Lower leg skin (tissue), 3 donors: Measurements from ENCODE around the gene MAMLD1.

ENCODE experiments used
- POLR2A ChIP-seq, 2 donors: fragments of 450-650 bp; IDR thresholded peaks; one replicate each; pipeline ENCODE4 v1.6.1; 2016 to 2017; ENCODE audit warnings: antibody characterized with exemption in 2 of 2, mild to moderate bottlenecking in 1 of 2, moderate library complexity in 1 of 2
- TF ChIP-seq, protein P1 (sequence below), 3 donors: fragments of 450-650 bp; IDR thresholded peaks; one replicate each; pipeline ENCODE4 v1.5.1; 2016; ENCODE audit warnings: antibody characterized with exemption in 3 of 3, mild to moderate bottlenecking in 3 of 3, moderate library complexity in 2 of 3

GRCh38 chrX:150495496-150495895, 132.4 kb downstream of the MAMLD1 start:
- TF ChIP-seq, protein P1, sequence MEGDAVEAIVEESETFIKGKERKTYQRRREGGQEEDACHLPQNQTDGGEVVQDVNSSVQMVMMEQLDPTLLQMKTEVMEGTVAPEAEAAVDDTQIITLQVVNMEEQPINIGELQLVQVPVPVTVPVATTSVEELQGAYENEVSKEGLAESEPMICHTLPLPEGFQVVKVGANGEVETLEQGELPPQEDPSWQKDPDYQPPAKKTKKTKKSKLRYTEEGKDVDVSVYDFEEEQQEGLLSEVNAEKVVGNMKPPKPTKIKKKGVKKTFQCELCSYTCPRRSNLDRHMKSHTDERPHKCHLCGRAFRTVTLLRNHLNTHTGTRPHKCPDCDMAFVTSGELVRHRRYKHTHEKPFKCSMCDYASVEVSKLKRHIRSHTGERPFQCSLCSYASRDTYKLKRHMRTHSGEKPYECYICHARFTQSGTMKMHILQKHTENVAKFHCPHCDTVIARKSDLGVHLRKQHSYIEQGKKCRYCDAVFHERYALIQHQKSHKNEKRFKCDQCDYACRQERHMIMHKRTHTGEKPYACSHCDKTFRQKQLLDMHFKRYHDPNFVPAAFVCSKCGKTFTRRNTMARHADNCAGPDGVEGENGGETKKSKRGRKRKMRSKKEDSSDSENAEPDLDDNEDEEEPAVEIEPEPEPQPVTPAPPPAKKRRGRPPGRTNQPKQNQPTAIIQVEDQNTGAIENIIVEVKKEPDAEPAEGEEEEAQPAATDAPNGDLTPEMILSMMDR (IDR thresholded peaks at IDR 0.05): no peak
- TF ChIP-seq POLR2A (IDR thresholded peaks at IDR 0.05): no peak
